ENCODE results near the gene ZSCAN12. TPM values are rescaled to one million over a fixed set of nuclear protein-coding genes. Genes with fewer than 3 reads are reported as not detected.

The ZSCAN12 gene
- total RNA-seq, 1 donor from 2014 or later: 20.7 TPM

DNA sequence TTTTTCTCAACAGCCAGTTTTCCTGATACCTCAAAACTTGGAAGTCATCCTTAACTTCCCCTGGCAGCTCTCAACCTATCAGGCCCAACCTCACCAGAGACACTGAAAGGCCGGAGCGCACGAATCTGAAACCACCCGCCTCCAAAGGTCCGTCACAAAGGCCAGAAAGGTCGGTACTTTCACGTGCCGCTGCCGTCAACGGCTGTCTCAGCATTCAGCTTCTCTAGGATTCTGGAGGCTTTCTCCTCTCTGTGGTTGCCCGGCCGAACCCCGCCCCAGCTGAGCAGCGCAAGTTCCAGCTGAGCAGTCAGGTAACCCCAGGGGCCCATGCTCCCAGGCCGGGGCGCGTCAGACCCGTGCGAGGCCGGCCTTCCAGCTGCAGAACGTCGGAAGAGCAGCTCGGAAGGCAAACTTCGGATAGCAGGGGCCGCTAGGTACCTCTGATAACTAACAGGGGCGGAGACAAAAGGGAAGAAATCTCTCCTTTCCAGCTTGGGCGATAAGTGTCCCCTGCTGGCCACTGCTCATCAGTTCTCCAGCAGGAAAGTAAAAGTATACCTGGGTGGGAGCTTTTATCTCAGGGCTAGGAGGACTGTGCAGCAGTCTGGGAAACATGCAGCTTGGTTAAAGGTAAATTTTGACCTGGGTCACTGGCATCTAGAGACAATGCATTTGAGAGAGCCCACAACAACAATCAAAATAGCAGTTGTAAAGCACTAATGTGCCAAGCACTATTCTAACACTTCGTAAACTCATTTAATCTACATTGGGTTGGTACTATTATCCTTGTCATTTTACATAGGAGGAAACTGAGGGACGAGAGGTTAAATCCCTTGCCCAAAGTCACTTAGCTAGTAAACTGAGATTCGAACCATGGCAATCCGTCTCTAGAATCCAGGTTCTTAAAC lies 16.1 kb downstream of the ZSCAN12 start:
- no peaks in the 10 kb centered on the region for H3K27me3 Mint-ChIP-seq (ENCODE audit: insufficient read depth, low read depth)
- Histone ChIP-seq H2AFZ (replicated peaks) (peak overlapping the region; percentile 67), H3K27ac (no peak overlapping the region), H4K20me1 (ENCODE audit: low read depth) (peaks cover 40% of the 10 kb centered on the region), H3K9me3 (ENCODE audit: low read depth) (peaks cover under 1% of the 10 kb centered on the region), H3K27me3 (no peaks in the 10 kb centered on the region), H3K4me2 (peak overlapping the region; percentile 75), H3K79me2 (ENCODE audit: low read depth) (peaks cover 80% of the 10 kb centered on the region), H3K36me3 (peaks cover 38% of the 10 kb centered on the region), H3K9ac (no peak overlapping the region), H3F3A (ENCODE audit: low read depth) (peaks cover 39% of the 10 kb centered on the region), H3K4me1 (peaks cover 10% of the 10 kb centered on the region), H3K4me3 (peak overlapping the region; percentile 58)
- H3K9me3 Mint-ChIP-seq: peaks cover 3% of the 10 kb centered on the region
- peak overlapping the region; percentile 68 for H3K27ac Mint-ChIP-seq
- peaks cover 57% of the 10 kb centered on the region for H3K36me3 Mint-ChIP-seq
- peak; percentile 95 for DNase-seq (ENCODE audit: low spot score)
- no peak for TF ChIP-seq EZH2phosphoT487 (IDR thresholded peaks at IDR 0.05)
- peak; percentile 71 for TF ChIP-seq CTCF (IDR thresholded peaks at IDR 0.05)
- H3K4me1 Mint-ChIP-seq: peaks cover 9% of the 10 kb centered on the region
- peak overlapping the region; percentile 81 for H3K4me3 Mint-ChIP-seq

DNA sequence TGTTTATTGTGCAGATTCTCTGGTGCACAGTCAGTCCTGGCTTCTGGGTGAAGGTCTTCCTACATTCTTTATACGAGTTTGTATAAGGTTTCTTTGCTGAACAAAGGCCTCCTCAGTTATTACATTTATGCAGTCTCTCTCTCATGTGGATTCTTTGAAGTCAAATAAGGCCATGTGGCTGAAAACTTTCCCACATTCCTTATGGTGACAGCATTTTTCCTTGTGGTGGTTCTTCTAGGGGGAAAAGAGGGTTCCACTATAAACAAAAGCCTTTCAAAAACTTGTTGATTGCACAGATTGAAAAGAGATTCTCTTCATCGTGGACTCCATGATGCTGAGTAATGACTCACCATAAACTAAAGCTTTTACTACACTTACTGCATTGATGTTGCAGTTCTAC lies 19.2 kb downstream of the ZSCAN12 start:
- H3K4me2 ChIP-seq: no peak overlapping the region
- DNase-seq (ENCODE audit: low spot score): no peak
- TF ChIP-seq EZH2phosphoT487 (IDR thresholded peaks at IDR 0.05): no peak
- TF ChIP-seq CTCF (IDR thresholded peaks at IDR 0.05): no peak
- peaks cover 53% of the 10 kb centered on the region for H3K79me2 ChIP-seq (ENCODE audit: low read depth)
- H3K9ac ChIP-seq: no peak overlapping the region
- no peak overlapping the region for H3K27ac ChIP-seq
- peaks cover 10% of the 10 kb centered on the region for H3K4me1 ChIP-seq
- H3F3A ChIP-seq (ENCODE audit: low read depth): peaks cover 28% of the 10 kb centered on the region
- peaks cover 11% of the 10 kb centered on the region for H4K20me1 ChIP-seq (ENCODE audit: low read depth)
- no peaks in the 10 kb centered on the region for H3K27me3 Mint-ChIP-seq (ENCODE audit: insufficient read depth, low read depth)
- peaks cover 9% of the 10 kb centered on the region for H3K4me1 Mint-ChIP-seq
- peaks cover 4% of the 10 kb centered on the region for H3K9me3 ChIP-seq (ENCODE audit: low read depth)
- no peaks in the 10 kb centered on the region for H3K27me3 ChIP-seq
- H3K4me3 Mint-ChIP-seq: no peak overlapping the region
- H2AFZ ChIP-seq (replicated peaks): no peak overlapping the region
- peaks cover 49% of the 10 kb centered on the region for H3K36me3 Mint-ChIP-seq
- no peak overlapping the region for H3K27ac Mint-ChIP-seq
- peaks cover 7% of the 10 kb centered on the region for H3K9me3 Mint-ChIP-seq
- H3K4me3 ChIP-seq: no peak overlapping the region
- H3K36me3 ChIP-seq: peaks cover 42% of the 10 kb centered on the region

DNA sequence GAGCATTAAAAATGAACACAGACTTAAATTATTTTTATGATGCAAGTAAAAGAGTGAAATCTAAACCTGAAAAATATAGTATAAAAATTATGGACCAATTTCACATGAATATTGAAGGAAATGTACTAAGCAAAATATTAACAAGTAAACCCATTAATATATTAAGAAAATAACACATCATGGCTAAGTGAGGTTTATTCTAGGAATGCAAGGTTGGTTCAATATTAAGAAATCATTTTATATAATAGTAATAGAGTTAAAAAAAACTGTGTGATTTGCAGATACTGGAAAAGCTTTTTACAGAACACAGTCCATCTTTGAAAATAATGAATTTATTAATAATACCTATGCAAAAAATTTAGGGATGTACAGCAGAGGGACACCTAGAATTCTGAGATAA lies 20.9 kb downstream of the ZSCAN12 start:
- H3K4me3 ChIP-seq: no peak overlapping the region
- no peaks in the 10 kb centered on the region for H3K27me3 ChIP-seq
- Mint-ChIP-seq H3K27me3 (ENCODE audit: insufficient read depth, low read depth) (no peaks in the 10 kb centered on the region), H3K27ac (no peak overlapping the region), H3K9me3 (peaks cover 7% of the 10 kb centered on the region), H3K4me1 (peaks cover 7% of the 10 kb centered on the region), H3K4me3 (no peak overlapping the region), H3K36me3 (peaks cover 47% of the 10 kb centered on the region)
- H3K79me2 ChIP-seq (ENCODE audit: low read depth): peaks cover 47% of the 10 kb centered on the region
- no peak overlapping the region for H3K4me2 ChIP-seq
- peaks cover 42% of the 10 kb centered on the region for H3K36me3 ChIP-seq
- DNase-seq (ENCODE audit: low spot score): no peak
- TF ChIP-seq EZH2 (IDR thresholded peaks at IDR 0.05) (no peak), CTCF (IDR thresholded peaks at IDR 0.05) (no peak), EZH2phosphoT487 (IDR thresholded peaks at IDR 0.05) (no peak)
- peaks cover under 1% of the 10 kb centered on the region for H4K20me1 ChIP-seq (ENCODE audit: low read depth)
- H3K4me1 ChIP-seq: peaks cover 5% of the 10 kb centered on the region
- H3K9me3 ChIP-seq (ENCODE audit: low read depth): peaks cover 4% of the 10 kb centered on the region
- H3F3A ChIP-seq (ENCODE audit: low read depth): peaks cover 12% of the 10 kb centered on the region
- H3K9ac ChIP-seq: no peak overlapping the region
- H3K27ac ChIP-seq: no peak overlapping the region
- H2AFZ ChIP-seq (replicated peaks): no peak overlapping the region
